ENCODE results near the gene KCNC3.
A peak's percentile ranks its signal among the peaks of the same experiment; 100 is the strongest.

The KCNC3 gene

DNA sequence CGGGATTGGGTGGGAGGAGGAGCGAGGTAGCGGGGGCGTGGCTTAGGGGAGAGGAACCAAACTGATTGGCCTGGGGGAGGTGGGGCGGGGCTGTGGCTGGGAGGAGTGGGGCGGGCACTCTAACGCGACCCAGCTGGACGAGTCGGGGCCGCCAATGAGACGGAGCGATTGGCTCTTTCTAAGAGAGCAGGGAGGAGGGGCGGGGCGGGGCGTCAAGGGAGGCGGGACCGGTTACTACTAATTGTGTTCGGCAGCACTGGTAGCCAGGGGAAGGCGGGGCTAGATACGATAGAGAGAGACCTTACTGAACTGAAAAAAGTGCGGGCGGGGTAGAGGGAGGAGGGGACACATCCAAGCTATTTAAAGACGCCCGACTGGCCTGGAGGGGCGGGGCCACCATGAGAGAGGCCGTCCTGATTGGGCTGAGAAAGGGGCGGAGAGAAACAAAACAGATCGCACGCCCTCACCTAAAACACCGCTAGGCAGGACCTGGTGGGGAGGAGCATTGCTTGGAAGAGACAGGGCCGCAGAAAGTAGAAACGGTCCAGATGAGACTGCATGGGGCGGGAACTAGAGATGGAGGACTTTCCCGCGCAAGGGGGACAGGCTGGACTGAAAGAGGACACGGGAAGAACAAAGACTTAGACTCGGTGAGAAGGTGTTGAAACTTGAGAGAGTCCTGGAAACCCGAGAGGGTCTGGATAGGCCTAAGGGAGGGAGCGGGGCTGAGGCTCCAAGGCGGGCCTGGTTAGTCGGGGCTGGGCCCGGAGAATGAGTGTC lies at the start of gene KCNC3:
Gene KCNC3 (minus strand): TSS at position 232 of the 780 bp plus-strand sequence. CDS start 295 bp downstream, outside the sequence.
- TF ChIP-seq CTCF (IDR thresholded peaks at IDR 0.05) (no peak), ZFX (IDR thresholded peaks at IDR 0.05; ENCODE audit: borderline replicate concordance) (no peak)
- peak within 1 kb of the TSS; percentile 95 for H3K27ac ChIP-seq

DNA sequence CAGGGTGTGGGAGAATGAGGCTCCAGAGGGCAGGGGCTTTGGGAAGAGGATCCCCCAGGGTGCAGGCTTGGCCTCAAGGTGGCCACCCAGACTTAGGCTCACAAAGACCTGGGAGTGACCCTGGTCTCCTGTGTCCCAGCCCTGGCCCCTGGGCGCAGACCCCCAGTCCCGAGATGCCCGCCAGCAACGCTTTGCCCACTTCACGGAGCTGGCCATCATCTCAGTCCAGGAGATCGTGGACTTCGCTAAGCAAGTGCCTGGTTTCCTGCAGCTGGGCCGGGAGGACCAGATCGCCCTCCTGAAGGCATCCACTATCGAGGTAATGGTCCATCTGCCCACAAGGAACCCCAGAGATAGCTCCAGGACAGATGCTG lies 49.7 kb upstream of the KCNC3 start:
- TF ChIP-seq CTCF (IDR thresholded peaks at IDR 0.05) (no peak), ZFX (IDR thresholded peaks at IDR 0.05; ENCODE audit: borderline replicate concordance) (no peak)
- H3K27ac ChIP-seq = no peak overlapping the region

GRCh38 chr19:50378169-50378862 lies 49.1 kb upstream of the KCNC3 start:
- TF ChIP-seq CTCF (IDR thresholded peaks at IDR 0.05) (no peak), ZFX (IDR thresholded peaks at IDR 0.05; ENCODE audit: borderline replicate concordance) (no peak)

DNA sequence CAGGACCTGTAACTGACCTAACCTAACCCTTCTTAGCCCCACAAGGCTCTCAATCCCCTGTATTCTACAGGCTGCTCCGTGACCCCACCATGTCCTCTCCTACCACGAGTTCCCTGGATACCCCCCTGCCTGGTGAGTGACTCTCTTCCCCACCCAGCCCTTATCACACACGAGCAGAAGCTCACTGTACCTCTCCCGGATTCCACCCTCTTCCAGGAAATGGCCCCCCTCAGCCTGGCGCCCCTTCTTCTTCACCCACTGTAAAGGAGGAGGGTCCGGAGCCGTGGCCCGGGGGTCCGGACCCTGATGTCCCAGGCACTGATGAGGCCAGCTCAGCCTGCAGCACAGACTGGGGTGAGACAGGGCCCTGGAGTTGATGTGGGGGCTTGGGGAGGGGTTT lies 48.3 kb upstream of the KCNC3 start:
- H3K27ac ChIP-seq = peak overlapping the region; percentile 96
- TF ChIP-seq ZFX (IDR thresholded peaks at IDR 0.05; ENCODE audit: borderline replicate concordance) (no peak), CTCF (IDR thresholded peaks at IDR 0.05) (no peak)

More at GRCh38 chr19:50378169-50378862, 49.1 kb upstream of the KCNC3 start:
- H3K27ac ChIP-seq = no peak overlapping the region

GRCh38 chr19:50377051-50377461 lies 47.9 kb upstream of the KCNC3 start:
- TF ChIP-seq CTCF (IDR thresholded peaks at IDR 0.05) = no peak
- no peak for TF ChIP-seq ZFX (IDR thresholded peaks at IDR 0.05; ENCODE audit: borderline replicate concordance)

DNA sequence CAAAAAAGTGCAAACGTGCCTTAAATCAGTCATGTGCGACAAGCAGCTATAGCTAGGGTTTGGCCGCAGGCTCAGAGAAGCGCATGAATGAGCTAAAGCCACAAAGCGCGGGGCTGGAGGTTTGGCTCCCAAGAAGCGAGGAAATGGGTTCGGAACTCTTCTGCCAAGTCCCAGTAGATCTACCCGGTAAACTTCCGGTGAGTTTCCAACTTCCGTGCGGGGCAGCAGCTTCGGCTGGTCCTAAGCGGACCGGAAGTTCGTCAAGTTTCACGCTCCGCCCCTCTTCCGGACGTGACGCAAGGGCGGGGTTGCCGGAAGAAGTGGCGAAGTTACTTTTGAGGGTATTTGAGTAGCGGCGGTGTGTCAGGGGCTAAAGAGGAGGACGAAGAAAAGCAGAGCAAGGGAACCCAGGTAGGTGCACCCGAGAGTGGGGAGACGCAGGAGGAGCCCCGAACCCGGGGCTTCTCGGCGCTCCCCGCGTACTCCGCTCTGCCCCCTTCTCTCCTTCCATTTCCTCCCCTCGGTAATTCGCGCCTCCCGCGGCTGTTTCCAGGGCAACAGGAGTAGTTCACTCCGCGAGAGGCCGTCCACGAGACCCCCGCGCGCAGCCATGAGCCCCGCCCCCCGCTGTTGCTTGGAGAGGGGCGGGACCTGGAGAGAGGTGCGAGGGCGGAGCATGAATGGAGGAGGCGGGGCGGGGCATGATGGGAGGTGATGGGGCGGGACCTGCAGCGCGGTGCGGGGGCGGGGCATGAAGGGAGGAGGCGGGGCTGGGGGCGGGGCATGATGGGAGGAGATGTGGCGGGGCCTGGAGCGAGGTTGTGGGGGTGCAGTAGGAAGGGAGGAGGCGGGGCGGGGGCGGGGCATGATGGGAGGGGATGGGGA lies 47.2 kb upstream of the KCNC3 start, which contains the start of gene NR1H2:
Gene NR1H2 (plus strand): TSS at position 292 of the 885 bp plus-strand sequence. CDS start 1,149 bp downstream, outside the sequence.
- TF ChIP-seq CTCF (IDR thresholded peaks at IDR 0.05) (no peak), ZFX (IDR thresholded peaks at IDR 0.05; ENCODE audit: borderline replicate concordance) (no peak)
- peak within 1 kb of the TSS; percentile 96 for H3K27ac ChIP-seq

More at GRCh38 chr19:50377051-50377461, 47.9 kb upstream of the KCNC3 start:
- peak overlapping the region; percentile 96 for H3K27ac ChIP-seq
